Activated T-helper 2 cell treated with anti-CD3 and anti-CD28 coated beads, Interferon-gamma antibody, Interleukin-2, Interleukin-4, amounts not matched to agents 10 μg/mL and 5 μg/mL and 100 μg/mL, durations not matched to agents 14 hours and 24 hours and 36 hours (primary cell): Measurements from ENCODE around the gene CATSPER4. TPM values are rescaled to one million over a fixed set of nuclear protein-coding genes. Genes with fewer than 3 reads are reported as not detected.

Experiments used
- DNase-seq: peaks from one replicate; pipeline ENCODE4 v3.0.0; 2021; ENCODE audit warnings: low spot score
- H3K27ac Mint-ChIP-seq: one replicate; pipeline ENCODE4 v1.8.0; 2021; ENCODE audit warnings: mixed read lengths
- H3K27me3 Mint-ChIP-seq: one replicate; pipeline ENCODE4 v1.8.0; 2021; ENCODE audit warnings: low read depth, mixed read lengths
- H3K36me3 Mint-ChIP-seq: one replicate; pipeline ENCODE4 v1.8.0; 2021; ENCODE audit warnings: low read depth, mixed read lengths
- H3K4me1 Mint-ChIP-seq: one replicate; pipeline ENCODE4 v1.8.0; 2021; ENCODE audit warnings: low read depth, mixed read lengths
- H3K4me3 Mint-ChIP-seq: one replicate; pipeline ENCODE4 v1.8.0; 2021; ENCODE audit warnings: low read depth, mild to moderate bottlenecking, moderate library complexity, mixed read lengths
- H3K9me3 Mint-ChIP-seq: one replicate; pipeline ENCODE4 v1.8.0; 2021; ENCODE audit warnings: mixed read lengths
- intact Hi-C: fragments of 100-400 bp; cut with micrococcal nuclease; formaldehyde crosslinking; loops from one replicate; pipeline ENCODE4 v1.15.1; 2023
- total RNA-seq: library from RNA; stranded (reverse); gene quantifications from 2 replicates; pipeline ENCODE4 v1.2.3, GENCODE V29; 2022

The CATSPER4 gene
- total RNA-seq, 1 donor from 2014 or later: not detected

DNA sequence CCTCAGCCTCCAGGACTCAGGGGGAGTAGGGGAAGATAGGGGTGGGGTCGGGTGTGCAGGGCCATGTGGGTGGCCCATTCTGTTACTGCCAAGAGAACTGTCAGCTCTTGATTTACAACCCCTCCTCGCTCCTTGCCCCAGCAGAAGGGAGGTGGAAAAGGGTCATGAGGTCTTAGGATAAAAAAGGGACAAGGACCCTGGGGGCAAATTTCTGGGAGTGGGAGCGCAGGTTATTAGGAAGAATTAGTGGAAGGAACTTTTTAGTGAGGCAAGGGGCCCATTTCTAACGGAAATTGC is 30.7 kb upstream of the CATSPER4 start:
- no peak for DNase-seq
- Mint-ChIP-seq H3K27me3 (peaks cover 54% of the 10 kb centered on the region), H3K27ac (no peak overlapping the region), H3K4me3 (no peak overlapping the region), H3K4me1 (peaks cover 6% of the 10 kb centered on the region), H3K9me3 (no peaks in the 10 kb centered on the region), H3K36me3 (no peaks in the 10 kb centered on the region)
- intact Hi-C loops: loop anchor here (10.0 kb wide), 1 partner anchor 235 kb away; no protein-coding TSS in a partner anchor

GRCh38 chr1:26160527-26161414 is 29.6 kb upstream of the CATSPER4 start:
- peaks cover 13% of the 10 kb centered on the region for H3K4me1 Mint-ChIP-seq
- intact Hi-C loops: loop anchor here (10.0 kb wide), 1 partner anchor 234 kb away; no protein-coding TSS in a partner anchor
- no peak overlapping the region for H3K27ac Mint-ChIP-seq
- peaks cover 53% of the 10 kb centered on the region for H3K27me3 Mint-ChIP-seq
- DNase-seq: no peak
- H3K9me3 Mint-ChIP-seq: no peaks in the 10 kb centered on the region
- H3K4me3 Mint-ChIP-seq: no peak overlapping the region
- no peaks in the 10 kb centered on the region for H3K36me3 Mint-ChIP-seq

DNA sequence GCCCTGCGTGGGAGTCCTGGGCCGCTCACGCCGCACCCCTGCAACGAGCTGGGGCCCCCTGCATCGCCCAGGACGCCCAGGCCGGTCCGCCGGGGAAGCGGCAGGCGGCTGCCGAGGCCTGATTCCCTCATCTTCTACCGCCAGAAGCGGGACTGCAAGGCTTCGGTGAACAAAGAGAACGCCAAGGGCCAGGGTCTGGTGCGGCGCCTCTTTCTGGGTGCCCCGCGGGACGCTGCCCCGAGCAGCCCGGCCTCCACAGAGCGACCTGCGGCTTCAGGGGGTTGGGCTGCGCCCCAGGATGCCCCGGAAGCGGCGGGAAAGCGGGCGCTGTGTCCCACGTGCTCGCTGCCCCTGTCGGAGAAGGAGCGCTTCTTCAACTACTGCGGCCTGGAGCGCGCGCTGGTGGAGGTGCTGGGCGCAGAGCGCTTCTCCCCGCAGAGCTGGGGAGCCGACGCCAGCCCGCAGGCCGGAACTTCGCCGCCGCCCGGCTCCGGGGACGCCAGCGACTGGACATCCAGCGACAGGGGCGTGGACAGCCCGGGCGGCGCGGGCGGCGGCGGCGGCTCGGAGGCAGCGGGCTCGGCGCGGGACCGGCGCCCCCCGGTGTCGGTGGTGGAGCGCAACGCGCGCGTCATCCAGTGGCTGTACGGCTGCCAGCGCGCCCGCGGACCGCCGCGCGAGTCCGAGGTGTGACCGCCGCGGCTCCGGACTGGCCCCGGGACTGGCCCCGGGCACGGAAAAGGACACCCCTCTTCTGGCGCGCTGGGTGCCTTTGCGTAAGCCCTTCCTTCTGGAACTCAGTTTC is 28.8 kb upstream of the CATSPER4 start:
- peak; percentile 41 for DNase-seq
- peaks cover 50% of the 10 kb centered on the region for H3K27me3 Mint-ChIP-seq
- H3K27ac Mint-ChIP-seq: no peak overlapping the region
- intact Hi-C loops: loop anchor here (10.0 kb wide), 1 partner anchor 233 kb away; no protein-coding TSS in a partner anchor
- no peaks in the 10 kb centered on the region for H3K9me3 Mint-ChIP-seq
- peaks cover 14% of the 10 kb centered on the region for H3K4me1 Mint-ChIP-seq
- no peaks in the 10 kb centered on the region for H3K36me3 Mint-ChIP-seq
- peak overlapping the region; percentile 55 for H3K4me3 Mint-ChIP-seq

DNA sequence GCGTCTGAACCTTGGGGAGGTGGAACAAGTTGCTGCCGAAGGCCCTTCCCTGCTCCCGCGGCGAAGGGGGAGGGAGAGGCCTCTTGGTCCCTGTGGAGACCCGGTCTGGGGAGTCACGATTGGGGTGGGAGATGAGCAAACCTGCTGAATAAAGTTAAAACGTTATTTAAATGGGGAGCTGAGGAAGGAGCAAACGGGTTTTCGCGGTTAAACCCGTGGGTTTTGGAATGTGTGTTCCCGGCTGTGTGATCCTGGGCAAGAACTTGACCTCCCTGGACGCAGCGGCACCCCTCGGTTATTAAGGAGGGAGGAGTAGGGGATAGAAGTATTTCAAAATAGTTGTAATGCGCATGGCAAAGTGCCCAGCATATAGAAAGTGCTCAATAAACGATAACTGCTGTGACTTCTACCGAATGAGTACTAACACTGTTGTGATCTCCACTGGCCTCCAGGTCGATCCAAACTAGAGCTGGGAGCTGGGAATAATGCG is 28.1 kb upstream of the CATSPER4 start:
- no peak for DNase-seq
- Mint-ChIP-seq H3K4me3 (peak overlapping the region; percentile 55), H3K9me3 (no peaks in the 10 kb centered on the region), H3K4me1 (peaks cover 16% of the 10 kb centered on the region), H3K27ac (no peak overlapping the region), H3K27me3 (peaks cover 48% of the 10 kb centered on the region), H3K36me3 (no peaks in the 10 kb centered on the region)
- intact Hi-C loops: loop anchor here (10.0 kb wide), 1 partner anchor 233 kb away; no protein-coding TSS in a partner anchor

- intact Hi-C loops: loop anchor here (10.0 kb wide), 1 partner anchor 231 kb away; no protein-coding TSS in a partner anchor
- Mint-ChIP-seq H3K27me3 (peaks cover 40% of the 10 kb centered on the region), H3K4me3 (no peak overlapping the region), H3K36me3 (no peaks in the 10 kb centered on the region), H3K4me1 (peaks cover 16% of the 10 kb centered on the region), H3K9me3 (no peaks in the 10 kb centered on the region), H3K27ac (no peak overlapping the region)
- no peak for DNase-seq
Measured at GRCh38 chr1:26163684-26164035, 26.7 kb upstream of the CATSPER4 start.

DNA sequence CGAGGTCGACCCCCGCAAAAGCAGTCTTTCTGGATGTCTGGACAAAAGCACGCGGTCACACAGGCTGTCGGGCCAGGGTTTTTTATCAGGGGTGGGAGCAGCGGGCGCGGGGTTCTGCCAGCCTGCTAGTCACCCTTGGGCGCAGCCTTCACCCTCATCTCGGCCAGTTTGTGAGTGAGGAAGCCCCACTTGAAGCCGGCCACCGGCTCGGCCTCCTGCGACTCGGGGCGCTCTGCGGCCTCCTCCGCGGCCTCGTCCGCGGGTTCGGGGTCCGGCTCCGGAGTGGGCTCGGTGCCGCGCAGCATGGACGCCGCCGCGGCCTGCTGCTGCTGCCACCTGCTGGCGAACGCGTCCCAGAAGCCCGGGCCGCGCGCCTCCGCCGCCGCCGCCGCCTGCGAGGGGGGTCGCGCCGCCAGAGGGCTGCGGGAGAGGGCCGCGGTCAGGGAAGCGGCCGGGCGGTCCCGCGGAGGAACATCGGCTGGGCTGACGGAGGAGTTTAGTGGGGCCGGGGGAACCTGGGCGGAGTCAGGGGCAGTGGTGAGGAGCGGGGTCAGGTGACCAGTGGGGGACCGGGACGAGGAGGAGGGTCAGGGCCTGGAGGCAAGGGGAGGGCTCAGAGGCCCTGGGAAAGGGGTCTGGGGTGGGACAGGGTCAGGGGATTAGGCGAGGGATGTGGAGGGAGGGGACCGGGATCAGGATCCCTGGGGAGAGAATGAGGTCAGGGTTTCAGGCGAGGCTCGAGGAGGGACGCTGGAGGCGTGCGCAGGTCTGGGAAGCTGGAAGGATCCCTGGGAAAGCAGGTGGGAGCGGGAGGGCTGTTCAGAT is 26.2 kb upstream of the CATSPER4 start:
- peaks cover 18% of the 10 kb centered on the region for H3K4me1 Mint-ChIP-seq
- intact Hi-C loops: loop anchor here (10.0 kb wide), 1 partner anchor 231 kb away; no protein-coding TSS in a partner anchor

GRCh38 chr1:26164861-26165842 is 25.2 kb upstream of the CATSPER4 start:
- intact Hi-C loops: loop anchor here (10.0 kb wide), 1 partner anchor 230 kb away; no protein-coding TSS in a partner anchor
- Mint-ChIP-seq H3K9me3 (no peaks in the 10 kb centered on the region), H3K27ac (no peak overlapping the region), H3K27me3 (peaks cover 29% of the 10 kb centered on the region), H3K4me3 (peak overlapping the region; percentile 51), H3K4me1 (peaks cover 20% of the 10 kb centered on the region), H3K36me3 (no peaks in the 10 kb centered on the region)
- DNase-seq: no peak

More for the DNA sequence above, 26.2 kb upstream of the CATSPER4 start:
- no peaks in the 10 kb centered on the region for H3K36me3 Mint-ChIP-seq
- H3K27ac Mint-ChIP-seq: no peak overlapping the region
- DNase-seq: peak; percentile 49
- peak overlapping the region; percentile 51 for H3K4me3 Mint-ChIP-seq
- H3K27me3 Mint-ChIP-seq: peaks cover 36% of the 10 kb centered on the region
- H3K9me3 Mint-ChIP-seq: no peaks in the 10 kb centered on the region

GRCh38 chr1:26166719-26167281 is 23.6 kb upstream of the CATSPER4 start:
- Mint-ChIP-seq H3K9me3 (no peaks in the 10 kb centered on the region), H3K27me3 (peaks cover 23% of the 10 kb centered on the region), H3K4me3 (no peak overlapping the region), H3K4me1 (peaks cover 25% of the 10 kb centered on the region), H3K27ac (no peak overlapping the region), H3K36me3 (peaks cover 3% of the 10 kb centered on the region)
- no peak for DNase-seq
- intact Hi-C loops: loop anchor here (2.0 to 10.0 kb wide), 2 partner anchors 56 to 228 kb away; partner anchors contain the start of gene PDIK1L

GRCh38 chr1:26168410-26169197 is 21.8 kb upstream of the CATSPER4 start, which contains the start of gene C1orf232:
TSS of gene C1orf232 (minus strand) at chr1:26168963. CDS start at chr1:26168499, 464 bp downstream.
- no peak for DNase-seq
- Mint-ChIP-seq H3K27me3 (peaks cover 13% of the 10 kb centered on the region), H3K4me1 (peaks cover 22% of the 10 kb centered on the region), H3K27ac (peak within 1 kb of the TSS; percentile 88), H3K9me3 (no peaks in the 10 kb centered on the region), H3K36me3 (peaks cover 3% of the 10 kb centered on the region), H3K4me3 (peak within 1 kb of the TSS; percentile 92)
- intact Hi-C loops: loop anchor here (1.0 to 10.0 kb wide), 4 partner anchors 65 to 226 kb away; no protein-coding TSS in a partner anchor

DNA sequence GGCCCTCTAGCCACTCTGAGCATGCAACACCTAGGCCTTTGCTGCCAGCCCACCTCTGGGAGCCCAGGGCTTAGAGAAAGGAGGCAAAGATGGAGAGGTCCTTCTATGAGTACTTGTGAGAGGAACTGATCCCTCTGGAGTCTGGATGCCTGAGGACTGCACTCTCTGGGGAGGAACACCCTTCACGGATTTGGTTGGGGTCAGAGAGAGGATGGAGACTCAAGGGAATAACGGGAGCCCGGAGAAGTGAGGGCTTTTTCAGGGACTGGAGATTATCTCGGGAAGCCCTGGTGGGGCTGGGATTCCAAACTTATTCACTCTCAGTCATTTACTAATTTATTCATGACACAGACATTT is 21.2 kb upstream of the CATSPER4 start:
- Mint-ChIP-seq H3K27me3 (peaks cover 12% of the 10 kb centered on the region), H3K9me3 (no peaks in the 10 kb centered on the region), H3K4me1 (peaks cover 26% of the 10 kb centered on the region), H3K4me3 (peak overlapping the region; percentile 66), H3K36me3 (peaks cover 3% of the 10 kb centered on the region), H3K27ac (peak overlapping the region; percentile 55)
- DNase-seq: no peak
- intact Hi-C loops: loop anchor here (1.0 to 10.0 kb wide), 4 partner anchors 64 to 226 kb away; no protein-coding TSS in a partner anchor
